Measurements from ENCODE around the gene FAM170A.

GRCh38 chr5:119629339-119629738 is at the start of gene FAM170A:
- TF ChIP-seq CTCF (IDR thresholded peaks at IDR 0.05) (no peak), FOSL2 (IDR thresholded peaks at IDR 0.05) (no peak), FOSL2 (CRISPR knock-in tag; IDR thresholded peaks at IDR 0.05) (no peak), POLR2A (IDR thresholded peaks at IDR 0.05; ENCODE audit: low read length) (no peak), BHLHE40 (IDR thresholded peaks at IDR 0.05; ENCODE audit: low read depth, low read length) (no peak), REST (IDR thresholded peaks at IDR 0.05) (no peak), NR3C1 (IDR thresholded peaks at IDR 0.05) (no peak), HDAC2 (IDR thresholded peaks at IDR 0.05) (no peak), SMC3 (IDR thresholded peaks at IDR 0.05) (no peak), GATA3 (IDR thresholded peaks at IDR 0.05; ENCODE audit: borderline replicate concordance) (no peak), EP300 (IDR thresholded peaks at IDR 0.05) (no peak), HES2 (IDR thresholded peaks at IDR 0.05) (no peak), MAFK (IDR thresholded peaks at IDR 0.05; ENCODE audit: partially characterized antibody) (no peak), RAD21 (conservative IDR thresholded peaks at IDR 0.05 in 1 of 2, IDR thresholded peaks at IDR 0.05 in 1 of 2) (no peak), USF2 (IDR thresholded peaks at IDR 0.05) (no peak)
